Stimulated activated CD8-positive, alpha-beta memory T cell treated with anti-CD3 and anti-CD28 coated beads, Interleukin-4, amount 100 ng/mL, for 4 hours (primary cell): ENCODE data around the gene TMIGD1.
"Not testable (repeated sequence)": the region's sequence is repeated elsewhere in the genome, so short reads cannot be mapped to it uniquely, and the experiment has no call there.

Source experiments
- DNase-seq, 2 donors: peaks; one replicate each; pipeline ENCODE4 v3.0.0-alpha.2; 2020; ENCODE audit warnings: low read depth in 2 of 2, low spot score in 1 of 2

The TMIGD1 gene

GRCh38 chr17:30358055-30358760 lies 24.4 kb upstream of the TMIGD1 start:
- DNase-seq = no peak

- DNase-seq = no peak
Measured at GRCh38 chr17:30357476-30357875, 23.6 kb upstream of the TMIGD1 start.

- no peak for DNase-seq
Measured at GRCh38 chr17:30354701-30355100, 20.8 kb upstream of the TMIGD1 start.

- DNase-seq = no peak
Measured at GRCh38 chr17:30352240-30352814, 18.5 kb upstream of the TMIGD1 start.

GRCh38 chr17:30351735-30352134 lies 17.9 kb upstream of the TMIGD1 start:
- DNase-seq = no peak

- DNase-seq = not testable (repeated sequence)
Measured at GRCh38 chr17:30351263-30351662, 17.4 kb upstream of the TMIGD1 start.

- DNase-seq = no peak
Measured at GRCh38 chr17:30349252-30349651, 15.4 kb upstream of the TMIGD1 start.

- DNase-seq = no peak
Measured at GRCh38 chr17:30347488-30347887, 13.6 kb upstream of the TMIGD1 start.

GRCh38 chr17:30346221-30346795 lies 12.5 kb upstream of the TMIGD1 start:
- no peak for DNase-seq

- DNase-seq = no peak
Measured at GRCh38 chr17:30345527-30346075, 11.7 kb upstream of the TMIGD1 start.

GRCh38 chr17:30345089-30345433 lies 11.2 kb upstream of the TMIGD1 start:
- no peak for DNase-seq

- no peak for DNase-seq
Measured at GRCh38 chr17:30344283-30345088, 10.6 kb upstream of the TMIGD1 start.

- DNase-seq = no peak
Measured at GRCh38 chr17:30343796-30344195, 9.9 kb upstream of the TMIGD1 start.

GRCh38 chr17:30343244-30343643 lies 9.4 kb upstream of the TMIGD1 start:
- DNase-seq = not testable (repeated sequence)

- no peak for DNase-seq
Measured at GRCh38 chr17:30341703-30342249, 7.9 kb upstream of the TMIGD1 start.

GRCh38 chr17:30340801-30341356 lies 7.0 kb upstream of the TMIGD1 start:
- DNase-seq = no peak

- no peak for DNase-seq
Measured at GRCh38 chr17:30339086-30339485, 5.2 kb upstream of the TMIGD1 start.

GRCh38 chr17:30337393-30337999 lies 3.6 kb upstream of the TMIGD1 start:
- DNase-seq = no peak

GRCh38 chr17:30336369-30337171 lies 2.7 kb upstream of the TMIGD1 start:
- DNase-seq = no peak

- no peak for DNase-seq
Measured at GRCh38 chr17:30334421-30334820, 564 bp upstream of the TMIGD1 start.
